HG03442 (cell line): ENCODE results near the gene EOLA2.
"Not testable (repeated sequence)": the region's sequence is repeated elsewhere in the genome, so short reads cannot be mapped to it uniquely, and the experiment has no call there.

Experiments used
- ATAC-seq: cut with Tn5 transposase; IDR thresholded peaks from one replicate; pipeline ENCODE4 v1.9.1; 2021; ENCODE audit warnings: mild to moderate bottlenecking, moderate library complexity; ENCODE audit not compliant: unreplicated experiment

Gene EOLA2

GRCh38 chrX:149938427-149938880 lies at the start of gene EOLA2:
Gene EOLA2, minus strand, starts transcription at chrX:149938491. Its CDS starts 4,617 bp downstream, at chrX:149933874.
- ATAC-seq: peak; percentile 73

- no peak for ATAC-seq
Measured at GRCh38 chrX:149987613-149988012, 49.3 kb upstream of the EOLA2 start.

- ATAC-seq: no peak
Measured at GRCh38 chrX:149984411-149984810, 46.1 kb upstream of the EOLA2 start.

GRCh38 chrX:149982310-149982709 lies 44.0 kb upstream of the EOLA2 start:
- ATAC-seq: no peak

- ATAC-seq: no peak
Measured at GRCh38 chrX:149979126-149979644, 40.9 kb upstream of the EOLA2 start.

GRCh38 chrX:149962859-149963757 lies 24.8 kb upstream of the EOLA2 start:
- no peak for ATAC-seq

- no peak for ATAC-seq
Measured at GRCh38 chrX:149962010-149962409, 23.7 kb upstream of the EOLA2 start.

GRCh38 chrX:149961572-149961971 lies 23.3 kb upstream of the EOLA2 start:
- no peak for ATAC-seq

- no peak for ATAC-seq
Measured at GRCh38 chrX:149950681-149951080, 12.4 kb upstream of the EOLA2 start.

GRCh38 chrX:149949743-149950436 lies 11.6 kb upstream of the EOLA2 start:
- no peak for ATAC-seq

GRCh38 chrX:149948016-149948415 lies 9.7 kb upstream of the EOLA2 start:
- ATAC-seq: no peak

GRCh38 chrX:149946932-149947331 lies 8.6 kb upstream of the EOLA2 start:
- not testable (repeated sequence) for ATAC-seq

- ATAC-seq: not testable (repeated sequence)
Measured at GRCh38 chrX:149945820-149946219, 7.5 kb upstream of the EOLA2 start.

GRCh38 chrX:149945087-149945670 lies 6.9 kb upstream of the EOLA2 start:
- ATAC-seq: not testable (repeated sequence)

GRCh38 chrX:149940674-149941024 lies 2.4 kb upstream of the EOLA2 start:
- ATAC-seq: not testable (repeated sequence)

GRCh38 chrX:149939905-149940673 lies 1.8 kb upstream of the EOLA2 start:
- peak; percentile 38 for ATAC-seq

- peak; percentile 3 for ATAC-seq
Measured at GRCh38 chrX:149939655-149939904, 1.3 kb upstream of the EOLA2 start.

GRCh38 chrX:149938881-149939654 lies 777 bp upstream of the EOLA2 start:
- ATAC-seq: peak; percentile 0

GRCh38 chrX:149937871-149938426 lies 342 bp downstream of the EOLA2 start:
- no peak for ATAC-seq

- not testable (repeated sequence) for ATAC-seq
Measured at GRCh38 chrX:149937328-149937727, 963 bp downstream of the EOLA2 start.
